Esophagus squamous epithelium (tissue), 5 donors: ENCODE results near the gene SGMS1. TPM values are rescaled to one million over a fixed set of nuclear protein-coding genes. Genes with fewer than 3 reads are reported as not detected.

Source experiments
- DNase-seq: peaks from one replicate; lab custom pipeline; 2025; lab: John Stamatoyannopoulos, UW
- H3K27ac ChIP-seq, 4 donors: fragments of 200-600 bp; sonication (generic); one replicate each; pipeline ENCODE4 v1.5.1; 2016 to 2019; ENCODE audit warnings: mild to moderate bottlenecking in 1 of 4
- H3K27me3 ChIP-seq, 4 donors: fragments of 200-600 bp; sonication (generic); 1 replicate in 3 of 4; 2 replicates in 1 of 4; pipeline versions ENCODE4 v1.5.1 to v1.6.0; 2017 to 2021; ENCODE audit warnings: antibody characterized with exemption in 1 of 4
- H3K36me3 ChIP-seq, 3 donors: fragments of 200-600 bp; sonication (generic); one replicate each; pipeline ENCODE4 v1.5.1; 2016 to 2019
- H3K4me1 ChIP-seq, 3 donors: fragments of 200-600 bp; sonication (generic); one replicate each; pipeline ENCODE4 v1.5.1; 2017 to 2019
- H3K4me3 ChIP-seq, 4 donors: fragments of 200-600 bp; sonication (generic); 1 replicate in 3 of 4; 2 replicates in 1 of 4; pipeline ENCODE4 v1.5.1; 2016 to 2019; ENCODE audit warnings: mild to moderate bottlenecking in 2 of 4, moderate library complexity in 1 of 4
- H3K9me3 ChIP-seq, 3 donors: fragments of 200-600 bp; sonication (generic); one replicate each; pipeline ENCODE4 v1.5.1; 2016 to 2019
- CTCF ChIP-seq, 6 experiments: fragments of 450-650 bp in 4 of 6; fragments of 200-600 bp in 2 of 6; sonication (generic) in 2 of 6; IDR thresholded peaks; one replicate each; pipeline ENCODE4 v1.5.1; 2016 to 2019; ENCODE audit warnings: antibody characterized with exemption in 6 of 6, mild to moderate bottlenecking in 4 of 6, moderate library complexity in 4 of 6
- POLR2A ChIP-seq, 4 donors: fragments of 450-650 bp; IDR thresholded peaks; one replicate each; pipeline ENCODE4 v1.6.1; 2017; ENCODE audit warnings: antibody characterized with exemption in 4 of 4, mild to moderate bottlenecking in 4 of 4, moderate library complexity in 3 of 4
- WGBS, 2 donors: methylation state at CpG; one replicate each; pipeline ENCODE4 v1.1.5; 2018; 5-methylcytosine and 5-hydroxymethylcytosine counted together
- intact Hi-C: fragments of 100-400 bp; cut with DNase I; formaldehyde crosslinking; loops from one replicate; pipeline ENCODE4 v1.15.0; 2022
- total RNA-seq, 4 donors: library from RNA; depleted of rRNA; stranded (reverse); fragments of >200 nt; gene quantifications; one replicate each; pipeline ENCODE4 v1.1.0, GENCODE V29; 2016
- donor health status: DM: yes; HTN: yes; CAD: no.

Gene SGMS1
- total RNA-seq, 4 donors from 2014 or later: 39.4 to 64.1 (median 54.9) TPM

GRCh38 chr10:50415292-50415691, 208.5 kb downstream of the SGMS1 start:
- 79 to 97% methylated on average over 3 of the region's 3 CpGs for WGBS, 2 donors
- DNase-seq: no peak
- Histone ChIP-seq H3K27me3 (no peaks in the 10 kb centered on the region), H3K36me3 (no peaks in the 10 kb centered on the region), H3K9me3 (no peaks in the 10 kb centered on the region), H3K4me3 (no peak overlapping the region), H3K27ac (no peak overlapping the region), H3K4me1 (peaks cover 6 to 46% (median 13%) of the 10 kb centered on the region in 3 donors)
- intact Hi-C loops: no loop called here
- TF ChIP-seq CTCF (IDR thresholded peaks at IDR 0.05) (no peak), POLR2A (IDR thresholded peaks at IDR 0.05) (no peak)

- 59 to 61% methylated on average over 6 of the region's 6 CpGs for WGBS, 2 donors
- no peak for DNase-seq
- intact Hi-C loops: no loop called here
- no peak for TF ChIP-seq POLR2A (IDR thresholded peaks at IDR 0.05)
- TF ChIP-seq CTCF (IDR thresholded peaks at IDR 0.05): no peak
- Histone ChIP-seq H3K27me3 (no peaks in the 10 kb centered on the region), H3K4me1 (peaks cover 0 to 19% (median 0%) of the 10 kb centered on the region in 3 donors), H3K9me3 (no peaks in the 10 kb centered on the region), H3K4me3 (no peak overlapping the region), H3K27ac (no peak overlapping the region), H3K36me3 (no peaks in the 10 kb centered on the region)
These were observed 213.5 kb downstream of the SGMS1 start for GRCh38 chr10:50410066-50410811.

DNA sequence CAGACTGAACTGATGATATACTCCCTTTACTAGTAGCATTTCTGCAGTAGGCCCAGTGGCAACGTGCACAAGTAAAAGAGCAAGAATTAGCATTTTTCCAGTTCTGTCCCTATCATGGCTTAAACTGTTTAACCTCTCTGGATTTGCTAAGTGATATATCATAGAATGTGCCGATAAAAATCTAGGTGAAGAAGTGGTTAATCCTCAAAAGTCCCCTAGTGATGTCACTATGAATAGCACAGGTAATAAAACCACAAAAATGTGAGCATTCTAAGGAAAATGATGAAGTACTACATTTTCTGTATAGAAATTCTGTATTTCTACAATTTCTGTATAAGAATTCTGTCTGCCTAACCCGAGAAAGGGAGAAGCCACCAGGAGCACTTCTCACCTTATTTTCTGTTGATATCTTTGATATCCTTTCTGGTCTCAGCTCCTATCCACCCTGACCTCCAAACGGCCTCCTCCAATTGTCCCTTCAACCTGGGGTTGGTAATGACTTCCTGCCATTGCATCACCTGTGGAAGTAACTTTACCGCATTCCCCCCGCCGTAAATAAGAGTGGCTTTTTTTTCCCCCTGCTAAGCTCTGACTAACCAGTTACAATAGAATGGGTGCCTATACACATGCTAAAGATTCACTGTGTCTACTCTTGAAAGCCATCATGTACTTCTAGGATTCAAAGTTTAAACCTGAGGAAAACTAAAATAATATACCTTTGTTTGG, 216.5 kb downstream of the SGMS1 start:
- TF ChIP-seq CTCF (IDR thresholded peaks at IDR 0.05) (no peak), POLR2A (IDR thresholded peaks at IDR 0.05) (no peak)
- Histone ChIP-seq H3K36me3 (no peaks in the 10 kb centered on the region), H3K4me1 (peaks cover 0 to 11% (median 0%) of the 10 kb centered on the region in 3 donors), H3K9me3 (no peaks in the 10 kb centered on the region), H3K27me3 (no peaks in the 10 kb centered on the region), H3K4me3 (no peak overlapping the region), H3K27ac (no peak overlapping the region)
- WGBS, 2 donors: 80 to 85% methylated on average over 7 of the region's 7 CpGs
- no peak for DNase-seq
- intact Hi-C loops: no loop called here

GRCh38 chr10:50406457-50407070, 217.2 kb downstream of the SGMS1 start:
- Histone ChIP-seq H3K4me3 (no peak overlapping the region), H3K27ac (no peak overlapping the region), H3K9me3 (no peaks in the 10 kb centered on the region), H3K4me1 (peaks cover 0 to 11% (median 0%) of the 10 kb centered on the region in 3 donors), H3K27me3 (no peaks in the 10 kb centered on the region), H3K36me3 (no peaks in the 10 kb centered on the region)
- TF ChIP-seq CTCF (IDR thresholded peaks at IDR 0.05) (no peak), POLR2A (IDR thresholded peaks at IDR 0.05) (no peak)
- no peak for DNase-seq
- 91 to 100% methylated on average over 2 of the region's 2 CpGs for WGBS, 2 donors
- intact Hi-C loops: no loop called here

DNA sequence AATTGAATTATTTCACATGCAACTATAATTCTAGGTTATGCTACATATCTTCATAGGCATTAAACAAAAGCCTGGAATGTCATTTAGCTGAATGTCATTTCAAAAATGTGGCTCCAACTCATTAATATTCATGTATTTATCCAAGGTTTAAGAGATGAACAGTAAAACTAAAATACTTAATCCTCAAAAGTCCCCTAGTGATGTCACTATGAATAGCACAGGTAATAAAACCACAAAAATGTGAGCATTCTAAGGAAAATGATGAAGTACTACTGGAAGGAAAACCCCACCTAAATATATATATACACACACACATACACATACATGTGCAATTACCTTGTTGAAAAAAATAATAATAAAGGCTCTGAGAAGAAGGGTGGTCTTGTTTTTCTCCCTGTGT, 218.0 kb downstream of the SGMS1 start:
- Histone ChIP-seq H3K4me1 (peaks cover 0 to 11% (median 0%) of the 10 kb centered on the region in 3 donors), H3K4me3 (no peak overlapping the region), H3K9me3 (no peaks in the 10 kb centered on the region), H3K36me3 (no peaks in the 10 kb centered on the region), H3K27me3 (no peaks in the 10 kb centered on the region), H3K27ac (no peak overlapping the region)
- no peak for DNase-seq
- TF ChIP-seq POLR2A (IDR thresholded peaks at IDR 0.05) (no peak), CTCF (IDR thresholded peaks at IDR 0.05) (no peak)
- intact Hi-C loops: no loop called here
